ENCODE measurements around the gene SLC25A26.
"Not testable (repeated sequence)": the region's sequence is repeated elsewhere in the genome, so short reads cannot be mapped to it uniquely, and the experiment has no call there.

DNA sequence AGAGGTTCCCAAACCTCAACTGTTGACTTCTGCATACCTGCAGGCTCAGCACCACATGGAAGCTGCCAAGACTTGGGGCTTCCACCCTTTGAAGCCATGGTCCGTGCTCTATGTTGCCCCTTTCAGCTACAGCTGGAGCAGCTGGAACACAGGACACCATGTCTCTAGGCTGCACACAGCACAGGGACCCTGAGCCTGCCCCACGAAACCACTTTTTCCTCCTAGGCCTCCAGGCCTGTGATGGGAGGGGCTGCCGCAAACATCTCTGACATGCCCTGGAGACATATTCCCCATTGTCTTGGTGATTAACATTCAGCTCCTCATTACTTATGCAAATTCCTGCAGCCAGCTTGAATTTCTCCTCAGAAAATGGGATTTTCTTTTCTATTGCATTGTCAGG is 201.1 kb downstream of the SLC25A26 start:
- TF ChIP-seq POLR2AphosphoS5 (IDR thresholded peaks at IDR 0.05; ENCODE audit: borderline replicate concordance, low read depth, low read length); EZH2 (IDR thresholded peaks at IDR 0.05); FOXP2 (optimal IDR thresholded peaks at IDR 0.05; ENCODE audit: control extremely low read depth, extremely low read length, insufficient read depth): not testable (repeated sequence)
